Measurements from ENCODE around the gene SLC4A5. TPM values are rescaled to one million over a fixed set of nuclear protein-coding genes. Genes with fewer than 3 reads are reported as not detected.
A peak's percentile ranks its signal among the peaks of the same experiment; 100 is the strongest.

SLC4A5 gene
- total RNA-seq, 1 experiment from 2014 or later, result not detected

DNA sequence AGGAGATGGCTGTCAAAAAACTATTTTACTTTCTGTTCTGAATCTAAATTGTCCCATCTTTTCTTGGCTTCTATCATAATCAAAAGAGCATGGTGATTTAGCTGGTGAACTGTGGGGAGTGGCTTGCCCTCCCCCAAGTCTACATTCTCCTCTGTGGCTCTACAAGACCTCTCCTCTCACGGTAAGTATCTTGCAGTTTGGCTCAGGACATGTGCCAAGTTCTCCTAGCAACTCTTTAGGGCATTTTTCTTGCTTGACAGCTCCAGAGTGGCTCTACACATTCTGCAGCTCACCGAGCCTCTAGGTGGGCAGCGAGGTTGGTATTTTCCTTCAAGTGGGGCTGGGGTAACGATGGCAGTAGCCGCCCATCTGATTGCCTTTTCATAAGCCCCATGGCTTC is 29.1 kb downstream of the SLC4A5 start:
- no peaks in the 10 kb centered on the region for H3K4me1 ChIP-seq (replicated peaks; ENCODE audit: insufficient read depth)
- DNase-seq, result peak in 1 of 2 experiments; percentile 31
- H3K27ac ChIP-seq, result no peak overlapping the region
- no peak overlapping the region for H2AFZ ChIP-seq
- no peaks in the 10 kb centered on the region for H3K79me2 ChIP-seq (ENCODE audit: low read depth)
- H3F3A ChIP-seq (ENCODE audit: insufficient read depth, low read depth), result no peaks in the 10 kb centered on the region
- TF ChIP-seq CTCF (conservative IDR thresholded peaks at IDR 0.05) (no peak), EZH2 (IDR thresholded peaks at IDR 0.05; ENCODE audit: low read depth) (no peak)
- H3K4me2 ChIP-seq, result no peak overlapping the region
- no peak overlapping the region for H3K4me3 ChIP-seq
- intact Hi-C loops (cut with micrococcal nuclease; ENCODE audit: unreplicated experiment), result no loop called here
- peaks cover 9% of the 10 kb centered on the region; the same call in 1 of the 2 replicates for H3K9me2 ChIP-seq (ENCODE audit: insufficient read depth)
- ChIA-PET POLR2A (ENCODE audit: unreplicated experiment) (interaction anchor here (0.6 kb wide), 1 partner anchor 1379 kb away, joined by 4 read pairs; no protein-coding TSS in a partner anchor), CTCF (no interaction called here)
- H3K36me3 ChIP-seq (ENCODE audit: low read depth), result no peaks in the 10 kb centered on the region
- no TSS peak for BruUV-seq (replicated peaks)
- no peaks in the 10 kb centered on the region for H3K9me3 ChIP-seq (ENCODE audit: insufficient read depth, low read depth)
- H3K27me3 ChIP-seq (ENCODE audit: insufficient read depth, low read depth), result no peaks in the 10 kb centered on the region; the same call in 1 of the 2 replicates
- H4K20me1 ChIP-seq (ENCODE audit: insufficient read depth), result no peaks in the 10 kb centered on the region

DNA sequence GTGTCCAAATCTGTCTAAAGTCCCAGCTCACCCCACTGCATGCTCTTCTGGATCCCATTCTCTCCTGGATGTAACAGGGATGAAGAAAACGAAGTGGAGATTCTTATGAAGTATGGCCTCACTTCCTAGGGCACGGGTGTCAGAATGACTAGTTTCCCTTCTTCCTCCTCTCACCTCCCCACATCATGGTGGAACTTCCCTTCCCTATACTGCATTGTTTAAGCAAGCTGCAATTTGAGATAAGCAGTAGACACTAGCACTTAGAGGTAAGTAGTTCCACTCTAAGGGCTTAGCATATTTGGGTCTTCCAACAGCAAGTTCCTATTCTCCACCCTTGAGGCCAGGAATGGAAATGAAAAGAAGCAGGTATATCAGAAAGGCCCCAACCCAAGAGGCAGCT is 29.7 kb downstream of the SLC4A5 start:
- peak in 1 of 2 experiments; percentile 15 for DNase-seq
- ChIA-PET CTCF (no interaction called here), POLR2A (ENCODE audit: unreplicated experiment) (interaction anchor here (0.6 kb wide), 1 partner anchor 1380 kb away, joined by 4 read pairs; no protein-coding TSS in a partner anchor)
- Histone ChIP-seq H3K9me3 (ENCODE audit: insufficient read depth, low read depth) (no peaks in the 10 kb centered on the region), H4K20me1 (ENCODE audit: insufficient read depth) (no peaks in the 10 kb centered on the region), H3K4me3 (no peak overlapping the region), H3K36me3 (ENCODE audit: low read depth) (no peaks in the 10 kb centered on the region), H3K79me2 (ENCODE audit: low read depth) (no peaks in the 10 kb centered on the region), H3K9me2 (ENCODE audit: insufficient read depth) (peaks cover 9% of the 10 kb centered on the region; the same call in 1 of the 2 replicates), H3K27me3 (ENCODE audit: insufficient read depth, low read depth) (no peaks in the 10 kb centered on the region; the same call in 1 of the 2 replicates), H3F3A (ENCODE audit: insufficient read depth, low read depth) (no peaks in the 10 kb centered on the region), H3K4me2 (no peak overlapping the region), H2AFZ (no peak overlapping the region), H3K27ac (no peak overlapping the region), H3K4me1 (replicated peaks; ENCODE audit: insufficient read depth) (no peaks in the 10 kb centered on the region)
- no TSS peak for BruUV-seq (replicated peaks)
- intact Hi-C loops (cut with micrococcal nuclease; ENCODE audit: unreplicated experiment), result no loop called here
- no peak for TF ChIP-seq CTCF (conservative IDR thresholded peaks at IDR 0.05)
- no peak for TF ChIP-seq EZH2 (IDR thresholded peaks at IDR 0.05; ENCODE audit: low read depth)

DNA sequence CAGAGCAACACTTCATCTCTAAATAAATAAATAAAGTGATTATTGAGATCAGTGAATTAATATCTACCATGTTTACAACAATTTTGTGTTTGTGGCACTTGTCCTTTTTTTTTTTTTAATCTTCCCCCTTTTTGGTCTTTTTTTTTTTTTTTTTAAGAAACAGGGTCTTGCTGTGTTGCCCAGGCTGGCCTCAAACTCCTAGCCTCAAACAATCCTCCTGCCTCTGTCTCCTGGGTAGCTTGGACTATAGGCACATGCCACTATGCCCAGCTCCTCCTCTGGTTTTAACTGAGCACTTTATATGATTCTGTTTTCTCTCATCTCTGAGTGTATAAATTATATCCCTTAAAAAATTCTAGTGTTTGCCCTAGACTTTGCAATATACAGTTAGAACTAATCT is 30.3 kb downstream of the SLC4A5 start:
- Histone ChIP-seq H2AFZ (no peak overlapping the region), H3K4me1 (replicated peaks; ENCODE audit: insufficient read depth) (no peaks in the 10 kb centered on the region), H3K36me3 (ENCODE audit: low read depth) (no peaks in the 10 kb centered on the region), H4K20me1 (ENCODE audit: insufficient read depth) (no peaks in the 10 kb centered on the region), H3K27me3 (ENCODE audit: insufficient read depth, low read depth) (no peaks in the 10 kb centered on the region; the same call in 1 of the 2 replicates), H3K4me2 (no peak overlapping the region), H3K9me3 (ENCODE audit: insufficient read depth, low read depth) (no peaks in the 10 kb centered on the region), H3K9me2 (ENCODE audit: insufficient read depth) (peaks cover 9% of the 10 kb centered on the region; the same call in 1 of the 2 replicates), H3K4me3 (no peak overlapping the region), H3K27ac (no peak overlapping the region), H3K79me2 (ENCODE audit: low read depth) (no peaks in the 10 kb centered on the region), H3F3A (ENCODE audit: insufficient read depth, low read depth) (no peaks in the 10 kb centered on the region)
- no TSS peak for BruUV-seq (replicated peaks)
- no peak for TF ChIP-seq EZH2 (IDR thresholded peaks at IDR 0.05; ENCODE audit: low read depth)
- TF ChIP-seq CTCF (conservative IDR thresholded peaks at IDR 0.05), result no peak
- CTCF ChIA-PET, result no interaction called here
- DNase-seq, result no peak
- intact Hi-C loops (cut with micrococcal nuclease; ENCODE audit: unreplicated experiment), result no loop called here
- POLR2A ChIA-PET (ENCODE audit: unreplicated experiment), result no interaction called here
